ENCODE measurements around the gene RBM47.

The RBM47 gene

GRCh38 chr4:40570348-40571077 lies 59.2 kb downstream of the RBM47 start:
- no peaks in the 10 kb centered on the region for H3K9me3 ChIP-seq (ENCODE audit: insufficient read depth, low read length)
- no peak overlapping the region for H3K27ac ChIP-seq (ENCODE audit: low read length)
- H3K4me3 ChIP-seq (ENCODE audit: low read length), result no peak overlapping the region
- no peaks in the 10 kb centered on the region for H3K79me2 ChIP-seq (ENCODE audit: low read length)
- H2AFZ ChIP-seq (ENCODE audit: low read depth, low read length), result no peak overlapping the region
- no peak overlapping the region for H3K4me2 ChIP-seq (ENCODE audit: low read length)
- TF ChIP-seq CTCF (IDR thresholded peaks at IDR 0.05; ENCODE audit: low read depth, low read length) (no peak), EZH2phosphoT487 (IDR thresholded peaks at IDR 0.05; ENCODE audit: low read depth) (no peak)
- peaks cover 16% of the 10 kb centered on the region for H3K4me1 ChIP-seq (ENCODE audit: low read length)
- H4K20me1 ChIP-seq (ENCODE audit: insufficient read depth, low read length), result no peaks in the 10 kb centered on the region
- no peaks in the 10 kb centered on the region for H3K36me3 ChIP-seq (replicated peaks; ENCODE audit: low read depth, low read length)
- no peak overlapping the region for H3K9ac ChIP-seq (ENCODE audit: low read length)
- H3K27me3 ChIP-seq (ENCODE audit: low read depth, low read length), result 0 out of 2 replicates have a peak, but pooled peaks cover 3% of the 10 kb centered on the region

- Histone ChIP-seq H3K4me3 (ENCODE audit: low read length) (no peak overlapping the region), H3K79me2 (ENCODE audit: low read length) (no peaks in the 10 kb centered on the region), H3K4me1 (ENCODE audit: low read length) (peaks cover 5% of the 10 kb centered on the region), H3K27me3 (ENCODE audit: low read depth, low read length) (no peaks in the 10 kb centered on the region), H3K36me3 (replicated peaks; ENCODE audit: low read depth, low read length) (no peaks in the 10 kb centered on the region), H4K20me1 (ENCODE audit: insufficient read depth, low read length) (no peaks in the 10 kb centered on the region), H3K9ac (ENCODE audit: low read length) (no peak overlapping the region), H3K9me3 (ENCODE audit: insufficient read depth, low read length) (no peaks in the 10 kb centered on the region), H3K27ac (ENCODE audit: low read length) (no peak overlapping the region), H3K4me2 (ENCODE audit: low read length) (no peak overlapping the region), H2AFZ (ENCODE audit: low read depth, low read length) (no peak overlapping the region)
- TF ChIP-seq CTCF (IDR thresholded peaks at IDR 0.05; ENCODE audit: low read depth, low read length), result no peak
These were observed 64.7 kb downstream of the RBM47 start for GRCh38 chr4:40564815-40565483.

DNA sequence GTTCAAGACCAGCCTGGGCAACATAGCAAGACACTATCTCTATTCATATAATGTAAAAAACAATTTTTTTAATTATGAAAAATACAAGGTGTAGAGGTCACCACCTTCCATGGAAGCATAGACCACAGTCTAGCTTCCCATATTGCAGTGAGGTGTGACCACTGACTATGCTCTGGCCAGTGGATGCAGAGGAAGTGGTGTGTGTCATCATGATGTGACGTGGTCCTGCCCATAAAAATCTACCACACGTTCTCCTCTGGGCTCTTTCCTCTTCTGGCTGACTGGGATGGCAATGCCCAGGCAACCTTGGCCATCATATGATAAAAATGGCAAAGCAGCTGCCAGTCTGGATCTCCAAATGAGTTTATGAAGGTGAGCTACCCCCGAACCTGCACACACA lies 65.7 kb downstream of the RBM47 start:
- no peak for TF ChIP-seq CTCF (IDR thresholded peaks at IDR 0.05; ENCODE audit: low read depth, low read length)
- TF ChIP-seq EZH2phosphoT487 (IDR thresholded peaks at IDR 0.05; ENCODE audit: low read depth), result no peak
- no peaks in the 10 kb centered on the region for H4K20me1 ChIP-seq (ENCODE audit: insufficient read depth, low read length)
- H3K27me3 ChIP-seq (ENCODE audit: low read depth, low read length), result no peaks in the 10 kb centered on the region
- no peak overlapping the region for H3K4me2 ChIP-seq (ENCODE audit: low read length)
- H3K4me1 ChIP-seq (ENCODE audit: low read length), result peaks cover 14% of the 10 kb centered on the region
- H3K27ac ChIP-seq (ENCODE audit: low read length), result no peak overlapping the region
- no peaks in the 10 kb centered on the region for H3K79me2 ChIP-seq (ENCODE audit: low read length)
- no peak overlapping the region for H3K9ac ChIP-seq (ENCODE audit: low read length)
- no peaks in the 10 kb centered on the region for H3K36me3 ChIP-seq (replicated peaks; ENCODE audit: low read depth, low read length)
- no peak overlapping the region for H2AFZ ChIP-seq (ENCODE audit: low read depth, low read length)
- H3K4me3 ChIP-seq (ENCODE audit: low read length), result no peak overlapping the region
- no peaks in the 10 kb centered on the region for H3K9me3 ChIP-seq (ENCODE audit: insufficient read depth, low read length)

- Histone ChIP-seq H3K27ac (ENCODE audit: low read length) (no peak overlapping the region), H3K9ac (ENCODE audit: low read length) (no peak overlapping the region)
These were observed 66.3 kb downstream of the RBM47 start for GRCh38 chr4:40563401-40563800.

More at GRCh38 chr4:40563401-40563800, 66.3 kb downstream of the RBM47 start:
- Histone ChIP-seq H3K79me2 (ENCODE audit: low read length) (no peaks in the 10 kb centered on the region), H4K20me1 (ENCODE audit: insufficient read depth, low read length) (no peaks in the 10 kb centered on the region), H3K4me3 (ENCODE audit: low read length) (no peak overlapping the region), H3K9me3 (ENCODE audit: insufficient read depth, low read length) (no peaks in the 10 kb centered on the region), H3K36me3 (replicated peaks; ENCODE audit: low read depth, low read length) (no peaks in the 10 kb centered on the region), H3K4me2 (ENCODE audit: low read length) (no peak overlapping the region), H2AFZ (ENCODE audit: low read depth, low read length) (no peak overlapping the region), H3K4me1 (ENCODE audit: low read length) (peaks cover 14% of the 10 kb centered on the region), H3K27me3 (ENCODE audit: low read depth, low read length) (no peaks in the 10 kb centered on the region)
- no peak for TF ChIP-seq CTCF (IDR thresholded peaks at IDR 0.05; ENCODE audit: low read depth, low read length)
- TF ChIP-seq EZH2phosphoT487 (IDR thresholded peaks at IDR 0.05; ENCODE audit: low read depth), result no peak
